HG02970 (cell line): ENCODE measurements around the gene FPGS.
A peak's percentile ranks its signal among the peaks of the same experiment; 100 is the strongest.

Experiments
- ATAC-seq: cut with Tn5 transposase; IDR thresholded peaks from one replicate; pipeline ENCODE4 v1.9.1; 2021; ENCODE audit warnings: mild to moderate bottlenecking, moderate library complexity, moderate number of reproducible peaks; ENCODE audit not compliant: unreplicated experiment, low FRiP score

FPGS gene

GRCh38 chr9:127785933-127786772 is 16.5 kb upstream of the FPGS start, which contains the start of gene CDK9:
TSS of gene CDK9 (plus strand) at chr9:127786034. CDS start at chr9:127786149, 115 bp downstream.
- peak; percentile 61 for ATAC-seq

DNA sequence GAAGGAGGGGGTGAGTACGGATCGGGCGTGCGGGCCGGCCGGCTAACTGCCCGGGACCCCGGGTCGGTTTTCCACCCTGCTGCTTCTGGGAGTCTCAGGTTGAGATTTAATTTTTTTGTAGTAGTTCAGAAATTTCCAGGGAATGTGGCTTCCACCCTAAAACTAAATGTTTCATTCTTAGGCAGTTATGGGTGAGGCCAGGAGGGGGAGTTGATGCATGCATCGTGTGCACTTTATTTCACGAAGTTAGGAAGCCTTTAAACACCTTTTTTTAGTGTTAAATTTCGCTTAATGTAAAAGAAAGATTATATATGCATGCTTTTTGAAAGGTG is 15.9 kb upstream of the FPGS start:
- ATAC-seq: no peak

- no peak for ATAC-seq
Measured at GRCh38 chr9:127788337-127789011, 14.2 kb upstream of the FPGS start.

DNA sequence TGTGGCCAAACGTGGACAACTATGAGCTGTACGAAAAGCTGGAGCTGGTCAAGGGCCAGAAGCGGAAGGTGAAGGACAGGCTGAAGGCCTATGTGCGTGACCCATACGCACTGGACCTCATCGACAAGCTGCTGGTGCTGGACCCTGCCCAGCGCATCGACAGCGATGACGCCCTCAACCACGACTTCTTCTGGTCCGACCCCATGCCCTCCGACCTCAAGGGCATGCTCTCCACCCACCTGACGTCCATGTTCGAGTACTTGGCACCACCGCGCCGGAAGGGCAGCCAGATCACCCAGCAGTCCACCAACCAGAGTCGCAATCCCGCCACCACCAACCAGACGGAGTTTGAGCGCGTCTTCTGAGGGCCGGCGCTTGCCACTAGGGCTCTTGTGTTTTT is 13.5 kb upstream of the FPGS start:
- no peak for ATAC-seq

DNA sequence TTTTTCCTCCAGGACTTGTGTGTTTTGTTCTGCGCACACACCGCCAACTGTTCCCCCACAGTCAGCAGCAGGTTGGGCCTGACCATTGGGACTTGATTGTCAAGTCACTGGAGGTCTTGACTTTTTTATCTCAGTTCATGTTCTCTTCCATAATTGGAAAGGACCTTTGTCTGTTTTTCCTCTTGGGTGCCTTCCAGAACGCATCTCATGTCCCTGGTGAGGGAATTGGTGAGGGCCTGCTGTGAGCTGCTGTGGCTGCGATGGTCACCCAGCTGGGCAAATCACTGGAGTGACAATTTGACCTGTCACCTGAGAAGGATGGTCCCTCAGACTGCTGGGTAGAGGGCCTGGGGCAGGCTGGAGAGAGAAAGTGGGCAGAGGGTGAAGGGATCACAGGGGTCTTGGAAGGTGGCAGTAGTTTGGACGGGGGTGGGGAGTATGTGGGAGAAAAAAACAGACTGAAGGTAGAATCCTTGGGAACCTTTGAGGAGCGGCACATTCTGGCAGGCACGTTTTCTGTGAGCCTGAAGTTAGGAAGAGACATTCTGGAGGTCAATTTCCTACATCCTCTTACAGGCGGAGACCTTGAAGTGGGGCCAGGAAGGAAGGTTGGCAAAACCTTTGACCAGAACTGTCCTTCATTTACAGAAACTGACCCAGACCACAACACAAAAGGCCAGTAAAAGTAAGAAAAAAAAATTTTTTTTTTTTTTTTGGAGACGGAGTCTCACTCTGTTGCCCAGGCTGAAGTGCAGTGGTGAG is 12.4 kb upstream of the FPGS start:
- ATAC-seq: no peak

GRCh38 chr9:127791085-127791484 is 11.6 kb upstream of the FPGS start:
- ATAC-seq: no peak

GRCh38 chr9:127792417-127793031 is 10.2 kb upstream of the FPGS start:
- no peak for ATAC-seq

DNA sequence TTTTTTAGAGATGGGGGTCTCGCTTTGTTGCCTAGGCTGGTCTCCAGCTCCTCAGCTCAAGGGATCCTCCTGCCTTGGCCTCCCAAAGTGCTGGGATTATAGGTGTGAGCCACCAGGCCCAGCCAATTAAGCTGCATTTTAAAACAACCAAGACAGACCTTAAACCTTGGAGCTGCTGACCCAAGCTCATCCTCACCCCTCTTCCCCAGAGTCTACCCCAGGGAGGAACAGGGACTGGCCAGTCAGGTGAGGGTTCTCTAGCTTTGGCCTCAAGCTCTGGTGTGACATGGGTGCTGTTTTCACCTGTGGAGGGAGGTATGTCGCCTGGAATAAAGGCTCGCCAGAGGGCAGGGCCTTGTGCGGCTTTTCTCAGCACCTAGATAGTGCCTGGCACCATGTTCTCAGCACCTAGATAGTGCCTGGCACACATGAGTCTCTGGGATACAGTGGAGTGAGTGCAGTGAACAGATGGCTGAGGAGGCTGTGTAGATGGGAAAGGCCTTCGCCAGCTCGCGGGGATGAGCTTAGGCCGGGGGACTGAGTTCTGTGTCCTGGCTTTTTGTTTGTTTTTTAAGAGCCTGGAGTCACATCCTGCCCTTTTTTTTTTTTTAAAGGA is 9.5 kb upstream of the FPGS start:
- no peak for ATAC-seq

- ATAC-seq: no peak
Measured at GRCh38 chr9:127794001-127794791, 8.5 kb upstream of the FPGS start.

GRCh38 chr9:127796225-127796813 is 6.4 kb upstream of the FPGS start:
- no peak for ATAC-seq

GRCh38 chr9:127796852-127797370 is 5.8 kb upstream of the FPGS start:
- no peak for ATAC-seq

DNA sequence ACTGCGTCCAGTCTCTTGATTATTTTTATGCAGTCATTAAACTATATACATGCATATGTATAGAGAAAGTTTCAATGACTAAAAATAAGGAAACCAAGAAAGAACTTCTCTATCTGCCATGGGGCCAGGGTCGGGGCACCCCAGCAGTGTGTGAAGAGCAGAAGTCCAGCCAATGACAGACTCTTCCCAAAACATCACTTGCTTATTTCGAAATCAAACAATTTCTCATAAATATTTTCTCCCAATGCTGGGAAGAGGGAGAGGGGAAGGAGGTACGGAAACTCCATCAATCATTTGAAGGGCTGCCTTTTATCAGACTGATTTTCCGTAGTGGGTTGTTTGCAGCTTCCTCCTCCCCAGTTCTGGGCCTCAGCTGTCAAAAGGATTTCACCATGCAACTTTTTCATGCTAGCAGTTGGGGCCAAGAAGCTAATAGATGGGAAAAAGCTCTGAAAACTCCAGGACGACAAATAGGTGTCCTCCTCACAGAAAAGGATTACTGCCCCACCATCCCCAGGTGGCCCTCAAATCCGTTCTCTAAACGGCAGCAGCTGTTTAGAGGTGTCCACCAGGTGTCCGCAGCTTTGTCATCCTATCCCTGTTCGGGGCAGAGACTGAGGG is 617 bp upstream of the FPGS start:
- no peak for ATAC-seq

DNA sequence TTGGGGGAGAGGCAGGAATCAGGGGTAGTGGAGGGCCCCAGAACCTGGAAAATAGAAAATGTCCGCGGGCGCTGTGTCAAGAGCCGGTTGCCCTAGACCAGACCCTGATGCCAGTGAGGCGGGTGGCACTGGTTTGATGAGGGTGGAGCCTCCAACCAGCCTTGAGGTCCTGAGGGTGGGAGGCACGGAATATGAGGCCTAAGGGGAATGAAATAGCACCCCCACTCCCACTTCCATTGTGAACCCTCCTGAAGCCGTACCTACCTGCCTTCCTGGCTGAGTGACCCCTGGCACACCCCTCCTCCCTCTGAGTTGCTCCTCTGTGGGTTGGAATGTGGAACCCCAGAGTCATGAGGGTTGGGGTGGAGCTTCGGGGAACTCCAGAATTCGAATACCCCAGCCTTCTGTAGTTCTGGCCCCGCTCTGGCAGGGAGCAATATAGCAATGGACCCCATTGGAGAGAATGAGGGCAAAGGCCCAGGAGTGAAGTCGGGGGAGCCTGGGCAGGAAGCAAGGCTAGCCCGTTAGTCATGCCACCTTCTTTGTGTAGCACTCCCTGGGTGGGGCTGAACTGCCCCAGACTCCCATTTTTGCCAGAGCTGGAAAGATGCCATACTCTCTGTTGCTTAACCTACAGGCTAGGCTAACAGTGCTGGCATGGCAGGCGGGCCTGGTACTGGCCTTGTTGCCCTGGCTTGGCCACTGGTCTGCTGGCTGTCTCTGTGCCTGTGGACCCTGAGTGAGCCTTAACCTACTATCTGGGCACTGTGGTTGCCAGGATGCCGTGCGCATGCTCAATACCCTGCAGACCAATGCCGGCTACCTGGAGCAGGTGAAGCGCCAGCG is 1.0 kb downstream of the FPGS start:
- no peak for ATAC-seq

DNA sequence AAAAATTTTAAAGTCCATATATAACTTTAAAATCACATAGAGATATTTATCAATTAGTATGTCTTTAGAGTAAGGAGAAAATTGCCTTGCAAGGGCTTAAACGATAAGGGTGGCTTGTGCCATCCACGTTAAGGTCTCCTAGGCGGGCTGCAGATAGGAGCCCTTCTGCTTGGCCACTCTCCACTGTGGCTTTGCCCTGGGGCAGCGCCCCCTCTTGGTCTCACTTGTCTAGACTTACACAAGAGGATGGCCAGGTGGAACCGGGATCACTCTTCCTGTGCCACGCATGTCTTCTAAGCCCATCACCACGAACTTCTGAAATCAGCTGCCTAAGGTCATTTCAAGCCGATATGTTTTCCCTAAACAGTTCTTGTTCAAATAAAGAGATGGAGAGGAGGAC is 2.9 kb downstream of the FPGS start:
- no peak for ATAC-seq

DNA sequence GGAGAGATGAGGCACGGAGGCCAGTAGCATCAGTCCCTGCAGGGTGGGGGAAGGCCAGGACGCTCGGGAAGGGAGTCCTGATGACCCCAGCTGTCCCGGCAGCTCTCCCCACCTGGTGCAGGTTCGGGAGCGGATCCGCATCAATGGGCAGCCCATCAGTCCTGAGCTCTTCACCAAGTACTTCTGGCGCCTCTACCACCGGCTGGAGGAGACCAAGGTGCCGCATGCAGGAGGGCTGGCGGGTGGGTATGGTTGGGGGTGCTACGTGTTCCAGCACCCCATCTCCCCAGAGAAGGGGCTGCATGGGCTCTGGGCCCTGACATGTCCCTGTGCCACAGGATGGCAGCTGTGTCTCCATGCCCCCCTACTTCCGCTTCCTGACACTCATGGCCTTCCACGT is 4.2 kb downstream of the FPGS start:
- no peak for ATAC-seq

DNA sequence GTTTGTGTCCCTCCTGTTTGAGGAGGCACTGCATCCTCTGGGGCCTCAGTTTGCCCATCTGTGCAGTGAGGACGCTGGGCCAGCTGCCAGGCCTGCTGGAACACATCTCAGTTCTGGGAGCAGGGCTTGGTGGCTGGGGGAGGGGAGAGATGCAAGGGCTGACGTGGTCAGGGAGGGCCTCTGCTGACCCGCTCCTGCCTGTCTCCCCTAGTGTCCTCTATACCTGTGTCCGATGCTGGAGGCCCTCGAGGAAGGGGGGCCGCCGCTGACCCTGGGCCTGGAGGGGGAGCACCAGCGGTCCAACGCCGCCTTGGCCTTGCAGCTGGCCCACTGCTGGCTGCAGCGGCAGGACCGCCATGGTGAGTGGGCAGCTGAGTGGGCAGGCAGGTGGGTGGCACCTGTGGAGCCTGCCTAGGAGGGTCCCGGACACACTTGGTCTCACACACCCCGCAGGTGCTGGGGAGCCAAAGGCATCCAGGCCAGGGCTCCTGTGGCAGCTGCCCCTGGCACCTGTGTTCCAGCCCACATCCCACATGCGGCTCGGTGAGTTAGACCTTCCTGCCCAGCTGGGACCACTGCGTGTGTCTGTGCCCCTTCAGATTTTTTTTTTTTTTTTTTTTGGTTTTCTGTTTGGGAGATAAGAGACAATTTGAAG is 5.8 kb downstream of the FPGS start:
- no peak for ATAC-seq

GRCh38 chr9:127809002-127809539 is 6.4 kb downstream of the FPGS start:
- no peak for ATAC-seq
